Upper lobe of right lung (tissue), 1 donor: ENCODE results near the gene PPFIA3. TPM values are rescaled to one million over a fixed set of nuclear protein-coding genes. Genes with fewer than 3 reads are reported as not detected.

Experiments
- ATAC-seq: fragments of 200-7000 bp; cut with Tn5 transposase; one replicate; pipeline ENCODE4 v1.9.1; 2020; ENCODE audit warnings: mild to moderate bottlenecking, moderate library complexity
- DNase-seq: peaks from one replicate; pipeline ENCODE4 v3.0.0-alpha.2; 2020
- H3K27ac ChIP-seq: fragments of 200-600 bp; one replicate; pipeline ENCODE4 v1.8.0; 2022
- H3K27me3 ChIP-seq: fragments of 200-600 bp; one replicate; pipeline ENCODE4 v1.8.0; 2022; ENCODE audit warnings: mild to moderate bottlenecking
- H3K36me3 ChIP-seq: fragments of 200-600 bp; one replicate; pipeline ENCODE4 v1.8.0; 2022
- H3K4me1 ChIP-seq: fragments of 200-600 bp; one replicate; pipeline ENCODE4 v1.8.0; 2022
- H3K4me3 ChIP-seq: fragments of 200-600 bp; one replicate; pipeline ENCODE4 v1.8.0; 2022; ENCODE audit warnings: mild to moderate bottlenecking
- H3K9me3 ChIP-seq: fragments of 200-600 bp; one replicate; pipeline ENCODE4 v1.8.0; 2022
- CTCF ChIP-seq: fragments of 200-600 bp; IDR thresholded peaks from one replicate; pipeline ENCODE4 v1.8.0; 2022; ENCODE audit warnings: antibody characterized with exemption
- intact Hi-C: fragments of 100-400 bp; cut with DNase I; formaldehyde crosslinking; loops from one replicate; pipeline ENCODE4 v1.11.0; 2022
- total RNA-seq: library from RNA; stranded (reverse); fragmentation: NEBNext Ultra II Directional; extraction: Animal tissue kit (Norgen Biotek cat#: 25700); gene quantifications from one replicate; pipeline ENCODE4 v1.2.1, GENCODE V29; 2021
- donor health status: DM: no; HTN: yes; CAD: no; lungs with severe emphysema.

The PPFIA3 gene
- total RNA-seq, 1 donor from 2014 or later: 10.7 TPM

- ATAC-seq (peak; percentile 65), DNase-seq (peak; percentile 92)
- Histone ChIP-seq H3K9me3 (no peaks in the 10 kb centered on the region), H3K36me3 (no peaks in the 10 kb centered on the region), H3K4me3 (no peak overlapping the region), H3K27me3 (no peaks in the 10 kb centered on the region), H3K4me1 (peaks cover 15% of the 10 kb centered on the region), H3K27ac (no peak overlapping the region)
- intact Hi-C loops: no loop called here
- TF ChIP-seq CTCF: no peak
These were observed 32.1 kb downstream of the PPFIA3 start for GRCh38 chr19:49151267-49152118.

- no peak for DNase-seq
- TF ChIP-seq CTCF: no peak
- ATAC-seq: no peak
- no peaks in the 10 kb centered on the region for H3K9me3 ChIP-seq
- H3K27me3 ChIP-seq: no peaks in the 10 kb centered on the region
- H3K4me1 ChIP-seq: peaks cover 15% of the 10 kb centered on the region
- no peaks in the 10 kb centered on the region for H3K36me3 ChIP-seq
- no peak overlapping the region for H3K4me3 ChIP-seq
- no peak overlapping the region for H3K27ac ChIP-seq
- intact Hi-C loops: no loop called here
These were observed 32.8 kb downstream of the PPFIA3 start for GRCh38 chr19:49152119-49152550.

- no peak for TF ChIP-seq CTCF
These were observed 33.9 kb downstream of the PPFIA3 start for GRCh38 chr19:49153167-49153809.

GRCh38 chr19:49154279-49154678 is 34.9 kb downstream of the PPFIA3 start:
- TF ChIP-seq CTCF: no peak
- H3K9me3 ChIP-seq: no peaks in the 10 kb centered on the region
- ATAC-seq (no peak), DNase-seq (no peak)
- H3K36me3 ChIP-seq: no peaks in the 10 kb centered on the region
- intact Hi-C loops: no loop called here
- peaks cover 4% of the 10 kb centered on the region for H3K4me1 ChIP-seq
- H3K27ac ChIP-seq: no peak overlapping the region
- no peak overlapping the region for H3K4me3 ChIP-seq
- no peaks in the 10 kb centered on the region for H3K27me3 ChIP-seq

More at GRCh38 chr19:49153167-49153809, 33.9 kb downstream of the PPFIA3 start:
- H3K4me1 ChIP-seq: peaks cover 14% of the 10 kb centered on the region
- H3K27ac ChIP-seq: no peak overlapping the region
- DNase-seq (no peak), ATAC-seq (no peak)
- intact Hi-C loops: no loop called here
- H3K4me3 ChIP-seq: no peak overlapping the region
- H3K36me3 ChIP-seq: no peaks in the 10 kb centered on the region
- no peaks in the 10 kb centered on the region for H3K27me3 ChIP-seq
- no peaks in the 10 kb centered on the region for H3K9me3 ChIP-seq

- Histone ChIP-seq H3K4me1 (no peaks in the 10 kb centered on the region), H3K36me3 (no peaks in the 10 kb centered on the region), H3K9me3 (no peaks in the 10 kb centered on the region), H3K4me3 (no peak within 1 kb of the TSS), H3K27me3 (no peaks in the 10 kb centered on the region), H3K27ac (no peak within 1 kb of the TSS)
- no peak for TF ChIP-seq CTCF
- intact Hi-C loops: no loop called here
- ATAC-seq (no peak), DNase-seq (no peak)
These were observed 35.9 kb downstream of the PPFIA3 start, which contains the start of gene HRC for GRCh38 chr19:49155005-49155819. TSS of gene HRC (minus strand) at chr19:49155396. CDS start at chr19:49155237, 159 bp downstream.
